Activated T-cell treated with anti-CD3 and anti-CD28 coated beads, Interleukin-2, amount 50 U/mL, for 24 hours (primary cell): Measurements from ENCODE around the gene CXCL10.
"Not testable (repeated sequence)": the region's sequence is repeated elsewhere in the genome, so short reads cannot be mapped to it uniquely, and the experiment has no call there.

Source experiments
- DNase-seq: peaks from one replicate; pipeline ENCODE4 v3.0.0-alpha.2; 2020
- H3K27ac Mint-ChIP-seq: 2 replicates; pipeline ENCODE4 v1.8.0; 2020; ENCODE audit warnings: mild to moderate bottlenecking, mixed read lengths
- H3K27me3 Mint-ChIP-seq: 2 replicates; pipeline ENCODE4 v1.8.0; 2020; ENCODE audit warnings: mixed read lengths
- H3K36me3 Mint-ChIP-seq: 2 replicates; pipeline ENCODE4 v1.8.0; 2020; ENCODE audit warnings: low read depth, mixed read lengths
- H3K4me1 Mint-ChIP-seq: 2 replicates; pipeline ENCODE4 v1.8.0; 2020; ENCODE audit warnings: low read depth, mixed read lengths
- H3K4me3 Mint-ChIP-seq: 2 replicates; pipeline ENCODE4 v1.8.0; 2020; ENCODE audit warnings: mild to moderate bottlenecking, moderate library complexity, mixed read lengths
- H3K9me3 Mint-ChIP-seq: 2 replicates; pipeline ENCODE4 v1.8.0; 2020; ENCODE audit warnings: mixed read lengths

CXCL10 gene

GRCh38 chr4:76023389-76023788 lies at the start of gene CXCL10:
Gene CXCL10, minus strand, starts transcription at chr4:76023497. Its CDS starts 66 bp downstream, at chr4:76023431.
- no peaks in the 10 kb centered on the region for H3K36me3 Mint-ChIP-seq
- H3K4me3 Mint-ChIP-seq: no peak within 1 kb of the TSS
- H3K27me3 Mint-ChIP-seq: peaks cover 4% of the 10 kb centered on the region
- H3K27ac Mint-ChIP-seq: peak within 1 kb of the TSS; percentile 63
- peaks cover 32% of the 10 kb centered on the region for H3K4me1 Mint-ChIP-seq
- DNase-seq: no peak
- no peaks in the 10 kb centered on the region for H3K9me3 Mint-ChIP-seq

GRCh38 chr4:76072760-76073159 lies 49.5 kb upstream of the CXCL10 start:
- Mint-ChIP-seq H3K4me3 (no peak overlapping the region), H3K27ac (no peak overlapping the region), H3K27me3 (no peaks in the 10 kb centered on the region), H3K36me3 (no peaks in the 10 kb centered on the region), H3K4me1 (peaks cover 1% of the 10 kb centered on the region), H3K9me3 (no peaks in the 10 kb centered on the region)
- DNase-seq: no peak

- peak; percentile 68 for DNase-seq
- Mint-ChIP-seq H3K27me3 (no peaks in the 10 kb centered on the region), H3K4me3 (no peak overlapping the region), H3K9me3 (no peaks in the 10 kb centered on the region), H3K36me3 (no peaks in the 10 kb centered on the region), H3K4me1 (no peaks in the 10 kb centered on the region), H3K27ac (no peak overlapping the region)
These were observed 44.5 kb upstream of the CXCL10 start for GRCh38 chr4:76067652-76068286.

DNA sequence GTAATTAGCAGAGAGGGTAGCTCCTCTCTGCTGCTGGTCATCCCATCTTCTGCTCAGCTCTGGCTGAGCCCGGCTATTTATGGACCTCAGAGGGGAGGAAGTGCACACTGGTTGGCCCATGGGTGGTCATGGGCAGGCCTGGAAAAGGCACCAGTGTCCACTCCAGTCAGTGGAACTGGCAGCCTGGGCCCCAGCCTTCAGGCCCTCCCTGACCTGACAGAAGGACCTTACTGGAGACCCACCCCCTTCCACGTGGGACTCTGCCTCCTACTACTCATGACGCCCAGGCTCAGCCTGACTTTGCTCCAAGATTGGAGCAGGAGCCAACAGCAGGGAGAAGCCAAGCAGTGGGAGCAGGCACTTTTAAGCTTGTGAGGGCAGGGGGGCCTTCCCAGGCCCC lies 43.2 kb upstream of the CXCL10 start:
- Mint-ChIP-seq H3K9me3 (no peaks in the 10 kb centered on the region), H3K4me1 (peaks cover 6% of the 10 kb centered on the region)
- no peak for DNase-seq

DNA sequence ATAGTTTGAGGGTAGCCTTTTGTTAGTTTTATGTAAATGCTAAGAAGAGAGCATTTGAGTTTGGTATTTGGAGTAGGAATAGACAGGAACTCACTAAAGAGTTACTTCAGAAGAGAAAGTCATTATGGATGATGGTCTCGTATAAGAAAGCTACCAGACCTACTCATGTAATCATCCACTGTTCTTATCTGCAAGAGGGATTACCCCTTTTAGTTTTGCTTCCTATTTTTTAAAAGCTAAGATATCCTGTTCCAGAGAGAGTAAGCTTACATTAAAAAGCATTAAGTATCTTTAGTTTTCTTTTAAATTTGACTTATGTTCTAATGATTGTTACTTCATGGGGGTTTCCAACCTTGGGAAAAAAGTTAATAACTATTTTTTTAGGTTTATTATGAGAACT lies 38.7 kb upstream of the CXCL10 start:
- Mint-ChIP-seq H3K9me3 (no peaks in the 10 kb centered on the region), H3K36me3 (no peaks in the 10 kb centered on the region), H3K4me1 (peaks cover 51% of the 10 kb centered on the region), H3K27me3 (peaks cover 19% of the 10 kb centered on the region), H3K27ac (no peak overlapping the region), H3K4me3 (no peak overlapping the region)
- DNase-seq: no peak

More for the DNA sequence above, 43.2 kb upstream of the CXCL10 start:
- Mint-ChIP-seq H3K27me3 (peaks cover 5% of the 10 kb centered on the region), H3K27ac (no peak overlapping the region), H3K36me3 (no peaks in the 10 kb centered on the region), H3K4me3 (no peak overlapping the region)

DNA sequence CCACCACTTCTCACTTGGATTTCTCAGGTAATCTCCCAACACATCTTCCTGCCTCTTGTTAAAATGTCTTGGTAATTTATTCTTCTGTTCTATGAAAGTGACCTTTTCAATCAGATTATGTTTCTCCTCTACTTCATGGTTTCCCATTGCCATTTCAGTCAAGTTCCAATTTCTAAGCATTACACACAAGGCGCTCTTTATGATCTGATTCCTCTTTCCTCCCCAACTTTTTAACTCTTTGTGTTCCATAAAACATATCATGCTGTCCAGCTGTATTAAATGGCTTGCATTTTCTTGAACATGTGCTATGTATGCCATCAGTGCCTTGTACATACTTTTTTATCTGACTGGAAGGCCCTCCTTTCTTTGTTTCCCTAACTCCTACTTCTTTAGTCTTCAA lies 38.1 kb upstream of the CXCL10 start:
- Mint-ChIP-seq H3K9me3 (no peaks in the 10 kb centered on the region), H3K36me3 (no peaks in the 10 kb centered on the region)

DNA sequence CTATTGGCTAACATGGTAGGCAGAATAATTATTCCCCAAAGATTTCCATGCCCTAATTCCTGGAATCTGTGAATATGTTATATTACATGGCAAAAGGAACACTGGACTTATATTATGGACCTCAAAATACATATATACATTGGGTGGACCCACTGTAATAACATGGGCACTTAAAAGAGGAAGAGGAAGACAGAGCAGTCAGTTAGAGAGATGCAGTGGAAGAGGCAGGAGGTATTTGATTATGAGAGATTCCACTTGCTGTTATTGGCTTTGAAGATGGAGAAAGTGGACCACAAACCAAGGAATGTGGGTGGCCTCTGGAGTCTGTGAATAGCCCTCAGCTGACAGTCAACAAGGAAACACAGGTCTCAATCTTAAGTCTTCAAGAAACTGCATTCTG lies 37.2 kb upstream of the CXCL10 start:
- DNase-seq: no peak
- H3K9me3 Mint-ChIP-seq: no peaks in the 10 kb centered on the region
- no peaks in the 10 kb centered on the region for H3K36me3 Mint-ChIP-seq
- peak overlapping the region; percentile 20 for H3K4me3 Mint-ChIP-seq
- H3K27me3 Mint-ChIP-seq: peaks cover 30% of the 10 kb centered on the region
- H3K4me1 Mint-ChIP-seq: peaks cover 61% of the 10 kb centered on the region
- peak overlapping the region; percentile 56 for H3K27ac Mint-ChIP-seq

More for the DNA sequence above, 38.1 kb upstream of the CXCL10 start:
- H3K4me1 Mint-ChIP-seq: peaks cover 52% of the 10 kb centered on the region
- DNase-seq: no peak
- no peak overlapping the region for H3K27ac Mint-ChIP-seq
- no peak overlapping the region for H3K4me3 Mint-ChIP-seq
- H3K27me3 Mint-ChIP-seq: peaks cover 21% of the 10 kb centered on the region

DNA sequence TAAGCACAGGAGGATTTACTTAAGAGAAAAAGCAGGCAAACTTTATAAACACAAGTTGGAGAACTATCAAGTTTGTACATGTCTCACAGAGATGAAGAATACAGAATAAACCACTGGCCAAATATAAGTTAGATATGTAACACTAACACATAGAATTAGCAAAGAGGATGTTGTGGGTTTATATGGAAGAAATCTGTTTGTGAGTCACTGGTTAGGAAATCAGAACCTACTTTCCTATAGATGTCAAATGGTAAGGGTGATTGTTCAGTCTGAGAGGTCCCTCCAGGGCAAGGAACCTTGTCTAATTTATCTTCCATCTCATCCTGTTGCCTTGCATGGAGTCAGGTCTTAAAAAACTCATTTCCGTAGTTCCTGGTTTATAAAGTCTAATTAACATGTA lies 36.5 kb upstream of the CXCL10 start:
- Mint-ChIP-seq H3K9me3 (no peaks in the 10 kb centered on the region), H3K36me3 (no peaks in the 10 kb centered on the region), H3K27ac (peak overlapping the region; percentile 56), H3K27me3 (peaks cover 35% of the 10 kb centered on the region), H3K4me3 (peak overlapping the region; percentile 20), H3K4me1 (peaks cover 69% of the 10 kb centered on the region)
- DNase-seq: no peak

DNA sequence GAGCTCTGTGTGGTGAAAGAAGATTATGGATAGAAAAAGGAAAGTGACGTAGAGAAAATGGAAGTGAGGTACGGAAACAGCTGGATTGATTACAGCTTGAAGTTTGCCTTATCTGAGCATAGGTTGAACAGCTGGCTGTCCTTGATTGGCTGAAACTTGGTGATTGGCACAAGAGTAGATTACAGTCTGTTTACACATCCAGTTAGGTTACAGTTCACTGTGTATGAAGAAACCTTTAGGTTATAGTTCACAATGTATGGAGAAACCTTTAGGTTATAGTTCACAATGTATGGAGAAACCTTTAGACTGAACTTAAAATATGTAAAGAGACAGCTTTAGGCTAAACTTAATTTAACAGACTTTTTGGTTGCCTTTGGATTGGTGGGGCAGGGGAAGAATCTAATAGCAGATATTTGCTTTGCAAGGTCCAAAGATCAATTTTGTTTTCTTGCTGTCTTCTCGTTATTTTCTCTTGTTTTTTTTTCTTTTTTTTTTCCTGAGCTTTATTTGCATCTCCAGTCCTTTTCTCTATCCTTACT lies 35.7 kb upstream of the CXCL10 start:
- DNase-seq: no peak
- Mint-ChIP-seq H3K27ac (peak overlapping the region; percentile 89), H3K36me3 (no peaks in the 10 kb centered on the region), H3K9me3 (no peaks in the 10 kb centered on the region), H3K4me1 (peaks cover 69% of the 10 kb centered on the region), H3K4me3 (peak overlapping the region; percentile 1), H3K27me3 (peaks cover 36% of the 10 kb centered on the region)

DNA sequence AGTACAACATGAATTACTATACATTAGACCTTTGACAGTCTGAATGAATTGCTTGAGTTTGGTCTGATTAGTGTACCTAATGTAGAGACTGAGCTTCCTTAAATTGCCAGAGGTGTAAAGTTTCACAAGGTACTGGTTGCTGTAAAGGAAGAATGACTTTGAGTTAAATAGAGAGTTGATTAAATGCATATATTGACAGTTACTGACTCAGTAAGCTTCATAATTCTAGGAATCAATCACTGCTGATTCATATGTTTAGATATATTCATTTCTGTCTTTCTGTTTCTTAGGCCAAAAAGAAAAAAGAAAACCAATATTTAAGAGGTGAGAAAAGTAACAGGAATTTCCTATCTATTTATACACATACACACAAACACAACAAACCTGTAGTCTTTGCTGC lies 35.0 kb upstream of the CXCL10 start:
- Mint-ChIP-seq H3K27me3 (peaks cover 40% of the 10 kb centered on the region), H3K4me1 (peaks cover 70% of the 10 kb centered on the region), H3K36me3 (no peaks in the 10 kb centered on the region), H3K4me3 (peak overlapping the region; percentile 1), H3K27ac (peak overlapping the region; percentile 89), H3K9me3 (no peaks in the 10 kb centered on the region)
- DNase-seq: no peak

DNA sequence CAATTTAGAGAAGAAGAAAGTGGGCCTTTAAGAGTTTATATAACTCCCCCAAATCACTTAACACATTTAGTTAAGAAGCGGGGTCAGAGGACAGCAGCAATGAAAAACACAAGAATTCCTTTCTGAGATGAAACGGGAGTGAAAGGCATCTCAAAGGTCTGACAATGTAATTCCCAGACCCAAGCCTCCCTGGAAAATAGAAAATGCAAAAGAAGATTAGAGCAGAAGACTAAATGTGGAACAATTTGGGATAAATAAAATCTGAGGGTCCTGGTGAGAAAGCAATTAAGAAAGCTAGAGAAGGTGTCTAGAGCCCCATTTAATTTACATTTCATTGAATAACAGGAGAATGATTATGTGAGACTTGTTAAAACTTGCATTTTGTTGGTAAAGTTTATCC lies 32.1 kb upstream of the CXCL10 start:
- H3K27ac Mint-ChIP-seq: peak overlapping the region; percentile 8
- peaks cover 26% of the 10 kb centered on the region for H3K27me3 Mint-ChIP-seq
- H3K4me3 Mint-ChIP-seq: no peak overlapping the region
- H3K36me3 Mint-ChIP-seq: no peaks in the 10 kb centered on the region
- H3K4me1 Mint-ChIP-seq: peaks cover 53% of the 10 kb centered on the region
- H3K9me3 Mint-ChIP-seq: no peaks in the 10 kb centered on the region
- no peak for DNase-seq

GRCh38 chr4:76055016-76055415 lies 31.7 kb upstream of the CXCL10 start:
- Mint-ChIP-seq H3K27ac (peak overlapping the region; percentile 8), H3K36me3 (no peaks in the 10 kb centered on the region), H3K27me3 (peaks cover 24% of the 10 kb centered on the region), H3K4me3 (no peak overlapping the region), H3K9me3 (no peaks in the 10 kb centered on the region), H3K4me1 (peaks cover 49% of the 10 kb centered on the region)
- no peak for DNase-seq

GRCh38 chr4:76053730-76054129 lies 30.4 kb upstream of the CXCL10 start:
- no peak for DNase-seq
- H3K27me3 Mint-ChIP-seq: peaks cover 28% of the 10 kb centered on the region
- H3K4me1 Mint-ChIP-seq: peaks cover 36% of the 10 kb centered on the region
- no peaks in the 10 kb centered on the region for H3K36me3 Mint-ChIP-seq
- H3K9me3 Mint-ChIP-seq: no peaks in the 10 kb centered on the region
- no peak overlapping the region for H3K27ac Mint-ChIP-seq
- H3K4me3 Mint-ChIP-seq: no peak overlapping the region

DNA sequence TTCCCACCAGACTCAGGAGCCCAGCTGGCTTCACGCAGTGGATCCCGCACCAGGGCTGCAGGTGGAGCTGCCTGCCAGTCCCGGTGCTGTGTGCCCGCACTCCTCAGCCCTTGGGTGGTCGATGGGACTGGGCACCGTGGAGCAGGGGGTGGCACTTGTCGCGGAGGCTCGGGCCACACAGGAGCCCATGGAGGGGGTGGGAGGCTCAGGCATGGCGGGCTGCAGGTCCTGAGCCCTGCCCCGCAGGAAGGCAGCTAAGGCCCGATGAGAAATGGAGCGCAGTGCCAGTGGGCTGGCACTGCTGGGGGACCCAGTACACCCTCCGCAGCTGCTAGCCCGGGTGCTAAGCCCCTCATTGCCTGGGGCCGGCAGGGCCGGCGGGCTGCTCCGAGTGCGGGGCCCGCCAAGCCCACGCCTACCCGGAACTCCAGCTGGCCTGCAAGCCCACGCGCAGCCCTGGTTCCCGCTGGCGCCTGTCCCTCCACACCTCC lies 27.3 kb upstream of the CXCL10 start:
- not testable (repeated sequence) for H3K27ac Mint-ChIP-seq, DNase-seq, H3K36me3 Mint-ChIP-seq, H3K4me3 Mint-ChIP-seq, H3K9me3 Mint-ChIP-seq
- H3K27me3 Mint-ChIP-seq: peaks cover 21% of the 10 kb centered on the region
- peaks cover 10% of the 10 kb centered on the region for H3K4me1 Mint-ChIP-seq

DNA sequence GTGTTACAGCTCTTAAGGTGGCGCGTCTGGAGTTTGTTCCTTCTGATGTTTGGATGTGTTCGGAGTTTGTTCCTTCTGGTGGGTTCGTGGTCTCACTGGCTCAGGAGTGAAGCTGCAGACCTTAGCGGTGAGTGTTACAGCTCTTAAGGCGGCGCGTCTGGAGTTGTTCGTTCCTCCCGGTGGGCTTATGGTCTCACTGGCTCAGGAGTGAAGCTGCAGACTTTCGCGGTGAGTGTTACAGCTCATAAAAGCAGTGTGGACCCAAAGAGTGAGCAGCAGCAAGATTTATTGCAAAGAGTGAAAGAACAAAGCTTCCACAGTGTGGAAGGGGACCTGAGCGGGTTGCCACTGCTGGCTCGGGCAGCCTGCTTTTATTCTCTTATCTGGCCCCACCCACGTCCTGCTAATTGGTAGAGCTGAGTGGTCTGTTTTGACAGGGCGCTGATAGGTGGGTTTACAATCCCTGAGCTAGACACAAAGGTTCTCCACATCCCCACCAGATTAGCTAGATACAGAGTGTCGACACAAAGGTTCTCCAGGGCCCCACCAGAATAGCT lies 26.6 kb upstream of the CXCL10 start:
- not testable (repeated sequence) for H3K4me1 Mint-ChIP-seq, DNase-seq, H3K36me3 Mint-ChIP-seq, H3K9me3 Mint-ChIP-seq, H3K27ac Mint-ChIP-seq, H3K4me3 Mint-ChIP-seq
- peaks cover 15% of the 10 kb centered on the region for H3K27me3 Mint-ChIP-seq
